OCI-LY3 (cell line): Measurements from ENCODE around the gene PSPC1.

Source experiments
- H2AFZ ChIP-seq: fragments of 200-600, 300-600 bp; shearing (Covaris generic); 2 replicates; pipeline ENCODE4 v1.6.0; 2014; ENCODE audit warnings: antibody characterized with exemption, low read depth, low read length
- H3K27ac ChIP-seq: fragments of 200-600, 300-600 bp; sonication (generic); 2 replicates; pipeline ENCODE4 v1.5.1; 2014; ENCODE audit warnings: mild to moderate bottlenecking, low read length, moderate library complexity, mixed read lengths
- H3K27me3 ChIP-seq: fragments of 200-600, 300-600 bp; sonication (generic); 2 replicates; pipeline ENCODE4 v1.6.1; 2014; ENCODE audit warnings: low read depth, low read length, mixed read lengths
- H3K36me3 ChIP-seq: fragments of 200-600, 300-600 bp; sonication (generic); replicated peaks from 2 replicates; pipeline ENCODE3; 2014; ENCODE audit warnings: low read depth, low read length, mixed read lengths
- H3K4me1 ChIP-seq: fragments of 300-600, 200-600 bp; sonication (generic); 2 replicates; pipeline ENCODE4 v1.6.1; 2014; ENCODE audit warnings: low read length, mixed read lengths
- H3K4me2 ChIP-seq: fragments of 200-600, 300-600 bp; sonication (generic); 2 replicates; pipeline ENCODE4 v1.6.1; 2014; ENCODE audit warnings: low read length, mixed read lengths
- H3K4me3 ChIP-seq: fragments of 300-600, 200-600 bp; sonication (generic); 2 replicates; pipeline ENCODE4 v1.5.1; 2014; ENCODE audit warnings: antibody characterized with exemption, mild to moderate bottlenecking, low read length, moderate library complexity
- H3K79me2 ChIP-seq: fragments of 300-600, 200-600 bp; shearing (Covaris generic); 2 replicates; pipeline ENCODE4 v1.6.1; 2014; ENCODE audit warnings: mild to moderate bottlenecking, low read length, mixed read lengths
- H3K9ac ChIP-seq: fragments of 300-600, 200-600 bp; shearing (Covaris generic); 2 replicates; pipeline ENCODE4 v1.6.0; 2014; ENCODE audit warnings: mild to moderate bottlenecking, low read length, moderate library complexity
- H3K9me3 ChIP-seq: fragments of 200-600, 300-600 bp; shearing (Covaris generic); 2 replicates; pipeline ENCODE4 v1.6.1; 2014; ENCODE audit warnings: low read length, mixed read lengths; ENCODE audit not compliant: insufficient read depth
- H4K20me1 ChIP-seq: fragments of 200-600, 300-600 bp; sonication (generic); 2 replicates; pipeline ENCODE4 v1.6.1; 2016; ENCODE audit warnings: low read length, mixed read lengths; ENCODE audit not compliant: insufficient read depth
- CTCF ChIP-seq: fragments of 200-600, 300-600 bp; sonication (generic); IDR thresholded peaks from 2 replicates; pipeline ENCODE4 v1.5.1; 2014; ENCODE audit warnings: antibody characterized with exemption, low read length, low read depth
- EZH2phosphoT487 ChIP-seq: fragments of 200-600 bp; shearing (Covaris generic); IDR thresholded peaks from 2 replicates; pipeline ENCODE4 v1.6.1; 2018; ENCODE audit warnings: antibody characterized with exemption, mixed run types, low read depth

Gene PSPC1

GRCh38 chr13:19805765-19806164 is 23.0 kb upstream of the PSPC1 start:
- H4K20me1 ChIP-seq, result no peaks in the 10 kb centered on the region
- no peaks in the 10 kb centered on the region for H3K79me2 ChIP-seq
- H3K9ac ChIP-seq, result no peak overlapping the region
- no peaks in the 10 kb centered on the region for H3K9me3 ChIP-seq
- no peaks in the 10 kb centered on the region for H3K4me1 ChIP-seq
- TF ChIP-seq EZH2phosphoT487 (no peak), CTCF (no peak)
- H2AFZ ChIP-seq, result no peak overlapping the region
- H3K4me3 ChIP-seq, result no peak overlapping the region
- H3K27ac ChIP-seq, result no peak overlapping the region
- no peak overlapping the region for H3K4me2 ChIP-seq
- no peaks in the 10 kb centered on the region for H3K27me3 ChIP-seq
- no peaks in the 10 kb centered on the region for H3K36me3 ChIP-seq

- no peaks in the 10 kb centered on the region for H4K20me1 ChIP-seq
- H3K27ac ChIP-seq, result no peak overlapping the region
- no peaks in the 10 kb centered on the region for H3K4me1 ChIP-seq
- no peaks in the 10 kb centered on the region for H3K36me3 ChIP-seq
- H3K79me2 ChIP-seq, result no peaks in the 10 kb centered on the region
- H3K9me3 ChIP-seq, result no peaks in the 10 kb centered on the region
- H2AFZ ChIP-seq, result no peak overlapping the region
- no peak for TF ChIP-seq CTCF
- H3K9ac ChIP-seq, result no peak overlapping the region
- no peaks in the 10 kb centered on the region for H3K27me3 ChIP-seq
- H3K4me3 ChIP-seq, result no peak overlapping the region
- H3K4me2 ChIP-seq, result no peak overlapping the region
These were observed 13.2 kb upstream of the PSPC1 start for GRCh38 chr13:19795956-19796355.

GRCh38 chr13:19794631-19795030 is 11.9 kb upstream of the PSPC1 start:
- Histone ChIP-seq H3K9ac (no peak overlapping the region), H3K36me3 (no peaks in the 10 kb centered on the region), H3K4me3 (no peak overlapping the region), H3K4me2 (no peak overlapping the region), H3K4me1 (no peaks in the 10 kb centered on the region), H4K20me1 (no peaks in the 10 kb centered on the region), H3K27ac (no peak overlapping the region), H3K9me3 (no peaks in the 10 kb centered on the region), H3K79me2 (no peaks in the 10 kb centered on the region), H2AFZ (no peak overlapping the region), H3K27me3 (no peaks in the 10 kb centered on the region)
- TF ChIP-seq CTCF, result no peak
- TF ChIP-seq EZH2phosphoT487, result no peak

- Histone ChIP-seq H3K27ac (no peak overlapping the region), H3K4me1 (no peaks in the 10 kb centered on the region), H3K9me3 (no peaks in the 10 kb centered on the region), H3K9ac (no peak overlapping the region), H2AFZ (no peak overlapping the region), H3K36me3 (no peaks in the 10 kb centered on the region), H3K4me3 (no peak overlapping the region), H3K27me3 (no peaks in the 10 kb centered on the region), H3K4me2 (no peak overlapping the region), H4K20me1 (no peaks in the 10 kb centered on the region), H3K79me2 (no peaks in the 10 kb centered on the region)
- TF ChIP-seq CTCF (no peak), EZH2phosphoT487 (no peak)
These were observed 9.3 kb upstream of the PSPC1 start for GRCh38 chr13:19791953-19792537.
